LoVo (cell line): ENCODE measurements around the gene TMEM178B.

Experiments used
- DNase-seq: peaks from one replicate; pipeline ENCODE4 v3.0.0-alpha.2; 2016; ENCODE audit warnings: low spot score

TMEM178B gene

DNA sequence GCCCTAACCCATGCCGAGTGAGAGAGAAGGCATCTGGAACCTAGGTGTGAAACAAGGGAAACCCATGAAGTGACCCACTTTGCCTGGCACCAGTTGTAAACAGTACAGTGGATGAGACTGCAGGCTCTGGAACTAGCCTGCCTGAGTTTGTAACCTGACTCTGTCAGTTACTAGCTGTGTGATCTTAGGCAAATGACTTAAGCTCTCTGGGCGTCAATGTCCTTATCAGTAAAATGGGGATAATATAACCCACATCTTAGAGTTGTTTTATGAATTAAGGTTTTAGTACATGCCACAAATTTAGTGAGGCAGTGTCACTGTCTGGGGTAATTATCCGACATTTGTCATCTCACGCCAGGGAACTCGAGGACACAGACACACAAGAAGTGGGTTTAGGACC is 394.5 kb downstream of the TMEM178B start:
- DNase-seq: no peak

DNA sequence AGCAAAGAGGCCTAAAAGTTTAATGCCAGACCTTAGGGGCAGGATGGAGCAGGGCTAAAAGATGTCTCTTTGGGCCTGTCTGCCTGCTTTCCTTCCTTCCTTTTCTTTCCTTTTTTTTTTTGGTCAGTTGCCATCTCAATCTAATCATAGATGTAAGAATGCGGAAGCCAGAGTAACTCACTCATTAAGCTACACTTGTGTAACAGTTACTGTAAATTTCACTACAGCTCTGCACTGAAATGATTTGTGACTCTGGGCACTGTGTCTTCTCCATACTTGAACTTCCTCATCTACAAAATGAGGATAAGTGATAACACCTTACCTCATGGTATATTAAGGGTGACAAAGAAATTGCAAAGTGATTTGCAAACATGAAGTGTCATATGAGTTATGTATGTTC is 401.8 kb downstream of the TMEM178B start:
- no peak for DNase-seq

DNA sequence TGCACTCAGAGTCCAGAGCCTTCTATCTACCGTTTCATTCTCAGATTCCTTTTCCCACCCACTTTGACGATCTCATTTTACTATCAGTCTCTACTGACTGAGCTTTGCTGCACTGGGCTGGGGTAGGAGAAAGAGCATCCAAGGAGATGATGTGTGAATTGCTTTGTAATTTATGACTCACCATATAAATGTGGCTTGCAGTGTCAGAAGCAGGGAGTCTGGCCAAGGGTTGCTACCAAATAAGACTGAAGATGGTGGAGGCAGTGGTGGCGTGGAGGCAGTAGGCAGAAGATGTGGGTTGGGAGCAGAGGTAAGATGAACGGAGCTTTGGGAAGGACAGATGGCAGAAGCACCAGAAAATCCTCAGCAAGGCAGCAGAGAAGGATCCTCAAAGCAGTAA is 404.0 kb downstream of the TMEM178B start:
- DNase-seq: no peak

DNA sequence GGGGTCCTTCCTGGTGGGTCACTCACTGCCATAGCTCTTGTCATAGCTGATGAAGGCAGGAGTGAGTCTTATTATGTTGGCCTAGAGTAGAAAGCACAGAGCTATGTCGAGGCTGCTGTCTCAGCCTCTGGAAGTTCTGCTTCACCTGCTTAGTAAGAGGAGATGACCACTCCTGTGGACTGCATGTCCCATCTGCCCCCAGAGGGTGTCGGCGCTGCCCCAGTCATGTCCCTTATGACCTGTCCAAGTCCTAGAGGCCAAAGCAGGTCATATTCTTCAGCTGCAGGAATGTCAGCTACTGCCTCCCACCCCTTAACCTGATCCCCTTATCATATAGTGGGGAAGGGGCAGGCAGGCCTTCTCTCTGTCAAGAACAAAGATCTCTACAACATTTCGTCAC is 405.0 kb downstream of the TMEM178B start:
- DNase-seq: no peak

DNA sequence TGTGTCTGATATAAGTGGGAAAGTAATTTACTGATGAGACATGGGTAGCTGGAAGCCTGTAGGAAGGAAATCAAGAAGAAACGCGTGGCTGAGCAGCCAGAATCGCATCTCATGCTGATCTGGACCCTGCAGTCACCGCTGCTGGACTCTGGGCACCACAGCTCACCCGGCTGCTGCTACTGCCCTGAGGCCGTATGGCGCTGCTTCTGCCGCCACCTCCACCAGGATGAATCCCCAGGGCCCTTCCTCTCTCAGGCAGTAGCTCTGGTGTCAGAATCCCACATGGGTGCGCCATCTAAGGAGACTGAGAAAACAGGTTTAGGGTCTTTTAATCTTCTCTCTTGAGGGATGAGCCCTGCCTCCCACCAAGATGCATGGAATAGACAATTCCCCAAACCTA is 407.1 kb downstream of the TMEM178B start:
- DNase-seq: no peak

DNA sequence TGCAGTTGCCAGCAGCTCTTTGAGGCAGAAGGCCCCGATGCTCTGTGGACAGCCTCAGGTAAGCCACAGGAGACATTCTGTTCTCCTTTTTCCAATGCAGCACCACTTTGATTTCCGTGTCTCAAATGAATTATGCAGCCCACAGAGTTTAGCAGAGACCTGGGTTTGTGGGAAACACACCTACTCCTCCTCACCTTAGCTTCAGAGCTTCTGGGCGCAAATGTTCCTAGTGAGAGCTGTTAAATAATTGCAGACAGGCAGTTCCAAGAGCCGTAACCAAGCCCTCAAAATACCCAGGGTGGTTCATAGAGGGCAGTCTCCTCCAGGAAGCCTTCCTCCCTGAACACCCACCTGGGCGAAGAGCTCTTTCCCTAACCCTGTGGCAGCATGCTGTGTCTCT is 408.1 kb downstream of the TMEM178B start:
- DNase-seq: no peak

DNA sequence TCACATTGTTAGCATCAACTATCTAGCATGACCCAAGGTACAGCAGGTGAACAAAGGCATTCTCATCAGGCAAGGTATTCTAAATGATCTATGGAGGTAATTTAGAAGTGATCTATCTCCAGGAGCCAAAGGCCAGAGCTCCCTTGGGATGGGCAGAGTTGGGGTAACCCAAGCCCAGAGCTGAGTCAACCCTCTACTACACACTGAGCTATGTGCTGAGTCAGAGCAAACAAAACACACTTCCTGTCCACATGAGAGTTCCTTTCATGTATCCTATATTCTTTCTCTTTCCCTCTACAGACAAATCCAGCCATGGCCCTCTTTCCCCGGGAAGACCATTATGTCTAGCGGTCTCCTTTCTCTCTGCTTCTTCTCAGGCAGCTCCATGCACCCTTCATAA is 409.2 kb downstream of the TMEM178B start:
- no peak for DNase-seq

DNA sequence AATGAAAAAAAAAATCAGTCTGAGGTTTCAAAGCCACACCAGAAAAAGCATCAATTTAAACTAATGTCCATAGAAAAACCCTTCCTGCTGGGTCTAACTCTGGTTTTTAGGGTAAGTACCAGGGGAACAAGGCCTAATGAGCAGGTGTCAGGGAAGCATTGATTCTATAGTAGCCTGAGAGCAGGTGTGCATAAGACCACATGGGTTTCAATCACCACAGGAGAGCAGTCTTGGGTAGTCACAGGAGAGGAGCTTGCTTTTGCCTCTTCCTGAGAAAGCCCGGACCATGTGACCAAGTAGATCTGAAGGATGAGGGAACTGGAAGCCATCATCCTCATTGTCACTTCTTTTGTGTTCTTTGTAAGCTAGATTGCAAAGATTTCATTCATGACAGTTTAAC is 411.0 kb downstream of the TMEM178B start:
- DNase-seq: no peak

DNA sequence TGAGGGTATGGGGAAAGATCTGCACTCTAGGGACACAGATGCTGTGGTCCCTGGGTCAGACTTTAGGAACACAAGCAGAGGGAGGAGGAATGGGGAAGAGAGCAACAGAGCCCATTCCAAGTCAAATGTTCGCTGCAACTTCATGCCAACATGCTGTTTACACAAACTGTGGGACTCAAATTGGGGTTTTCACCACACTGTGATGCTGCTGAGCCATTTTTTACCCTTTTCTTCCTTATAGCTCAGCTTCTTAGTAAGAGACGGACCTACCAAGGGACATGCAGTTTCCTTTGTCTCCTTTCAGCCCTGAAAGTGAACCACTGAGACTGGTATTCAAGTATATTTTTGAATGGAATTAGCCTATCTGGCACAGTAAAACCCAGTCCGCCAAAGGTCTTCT is 413.1 kb downstream of the TMEM178B start:
- DNase-seq: no peak

DNA sequence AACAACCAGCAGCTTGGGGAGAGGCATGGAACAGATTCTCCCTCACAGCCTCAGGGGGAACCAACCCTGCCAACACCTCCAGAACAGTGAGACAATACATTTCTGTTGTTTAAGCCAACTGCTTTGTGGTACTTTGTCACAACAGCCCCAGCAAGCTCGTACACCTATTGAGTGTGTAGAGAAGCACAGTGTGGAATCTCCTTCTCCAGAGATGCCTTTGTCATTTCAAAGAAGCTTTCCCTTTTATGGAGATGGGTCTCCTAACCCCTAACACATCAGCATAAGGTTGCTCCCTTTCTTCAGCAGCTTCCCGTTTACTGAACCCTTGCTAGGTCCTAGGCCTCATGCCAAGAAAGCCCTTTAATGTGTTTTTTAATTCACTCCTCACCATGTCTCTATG is 416.6 kb downstream of the TMEM178B start:
- DNase-seq: no peak

DNA sequence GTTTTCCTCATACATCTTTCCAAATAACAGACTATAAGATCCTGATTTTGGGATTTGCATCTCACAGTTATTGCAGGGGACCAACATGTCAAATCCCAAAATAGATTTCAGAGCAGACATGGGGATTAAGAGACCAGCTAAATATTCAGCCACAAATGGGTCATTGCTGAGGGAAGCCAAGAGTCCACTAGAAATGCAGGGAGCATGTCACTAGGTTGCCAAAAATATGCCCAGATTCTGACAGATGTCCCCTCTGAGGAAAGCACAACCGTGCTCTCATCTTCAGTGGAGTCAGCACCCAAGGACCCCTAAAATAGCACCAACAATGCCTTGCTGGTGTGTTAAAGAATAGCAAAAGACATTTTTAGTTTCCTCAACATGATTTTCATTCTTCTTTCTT is 421.2 kb downstream of the TMEM178B start:
- DNase-seq: no peak

DNA sequence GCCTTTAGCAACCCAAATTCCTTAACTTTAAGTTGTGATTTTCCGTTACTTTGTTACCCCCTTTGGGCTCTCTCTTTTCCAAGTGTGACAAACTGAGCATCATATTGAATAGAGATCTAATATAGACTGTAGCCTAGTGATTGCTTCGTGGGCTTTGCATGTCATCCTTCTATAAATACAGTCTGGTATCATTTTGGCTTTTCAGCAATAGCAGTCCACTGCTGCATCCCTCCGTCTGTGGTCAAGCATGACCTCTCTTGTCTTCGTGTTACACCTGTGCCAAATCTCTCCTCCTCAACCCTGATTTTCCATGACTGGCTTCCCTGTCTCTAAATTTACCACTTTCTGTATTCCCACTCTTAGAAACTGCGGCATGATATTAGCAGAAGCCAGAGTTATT is 423.5 kb downstream of the TMEM178B start:
- DNase-seq: no peak

DNA sequence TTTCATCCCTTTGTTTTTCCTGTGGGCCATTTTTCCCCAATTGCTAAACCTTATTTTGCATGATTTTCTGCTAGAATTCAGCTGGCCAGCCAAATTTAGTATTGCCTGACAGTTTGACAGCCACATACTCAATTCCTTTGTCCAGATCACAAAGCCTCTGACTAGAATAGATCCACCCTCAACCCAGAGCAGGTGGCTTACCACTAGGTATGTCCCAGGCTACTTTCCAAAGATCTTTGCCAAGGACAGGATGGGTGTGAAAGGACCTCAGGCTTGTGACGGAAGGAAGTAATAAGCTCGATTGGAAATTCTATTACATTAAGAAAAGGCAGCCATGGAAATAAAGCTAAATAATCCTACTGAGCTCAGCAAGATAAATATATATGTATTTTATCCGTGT is 426.7 kb downstream of the TMEM178B start:
- no peak for DNase-seq

DNA sequence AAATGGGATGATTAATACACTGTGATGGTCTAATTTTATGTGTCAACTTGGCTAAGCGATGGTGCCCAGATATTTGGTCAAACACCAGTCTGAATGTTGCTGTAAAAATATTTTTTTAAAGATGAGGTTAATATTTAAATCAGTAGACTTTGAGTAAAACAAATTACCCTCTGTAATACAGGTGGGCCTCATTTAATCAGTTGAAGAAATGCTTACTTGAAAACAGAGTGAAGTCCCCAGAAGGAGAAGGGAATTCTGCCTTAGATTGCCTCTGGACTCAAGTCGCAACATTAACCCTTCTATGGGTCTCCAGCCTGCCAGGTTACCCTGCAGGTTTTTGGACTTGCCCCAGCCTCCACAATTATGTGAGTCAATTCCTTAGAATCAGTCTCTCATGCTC is 427.6 kb downstream of the TMEM178B start:
- DNase-seq: no peak

DNA sequence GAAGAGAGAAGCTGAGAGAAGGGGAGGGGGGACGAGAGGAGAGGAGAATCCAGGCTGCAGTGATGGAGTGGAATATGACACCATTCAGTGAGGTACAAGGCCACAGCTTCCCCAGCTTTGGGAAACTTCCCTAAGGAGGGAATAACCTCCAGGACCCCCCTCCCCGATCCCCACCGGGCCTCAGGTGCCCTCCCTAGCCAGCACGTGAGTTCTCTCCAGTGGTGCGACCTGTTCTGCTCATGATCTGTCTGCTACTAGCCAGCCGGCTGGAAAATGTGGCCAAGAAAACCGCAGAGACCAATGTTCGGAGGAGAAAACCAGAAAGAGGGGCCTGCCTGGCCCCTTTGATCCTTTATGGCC is 437.4 kb downstream of the TMEM178B start:
- DNase-seq: no peak

DNA sequence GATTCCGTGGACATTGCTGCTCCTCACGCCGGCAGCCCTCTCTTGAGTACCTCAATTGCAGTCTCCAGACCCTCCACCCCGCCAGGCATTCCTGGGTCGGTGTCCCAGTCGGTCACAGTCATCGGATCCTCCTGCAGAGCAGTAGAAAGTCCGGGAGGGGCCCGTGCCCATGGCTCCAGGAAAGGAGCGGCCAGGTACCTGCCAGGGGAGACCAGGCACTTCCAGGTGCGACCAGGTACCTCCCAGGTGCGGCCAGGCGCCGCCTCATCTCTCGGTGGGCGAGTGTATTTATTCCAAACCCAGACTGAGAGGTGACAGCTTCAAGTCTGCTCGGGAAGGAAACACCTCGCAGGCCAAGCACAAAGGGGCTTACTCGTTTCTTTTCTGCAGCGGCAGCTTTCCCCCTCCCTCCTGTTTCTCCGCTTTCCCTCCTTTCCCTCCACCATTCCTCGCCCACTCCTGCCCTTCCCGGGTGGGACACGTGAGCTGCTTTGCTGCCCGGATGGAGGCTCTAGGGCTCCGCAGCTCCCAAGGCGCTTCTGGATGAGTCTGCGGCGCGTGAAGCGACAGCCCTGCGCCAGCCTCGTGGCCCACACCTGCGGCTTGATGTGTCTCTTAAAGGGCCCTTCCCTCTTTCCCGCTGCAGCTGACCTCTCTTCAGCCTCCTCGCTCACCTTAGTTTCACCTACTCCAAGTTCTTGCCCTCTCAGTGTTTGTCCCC is 438.0 kb downstream of the TMEM178B start:
- DNase-seq: no peak

DNA sequence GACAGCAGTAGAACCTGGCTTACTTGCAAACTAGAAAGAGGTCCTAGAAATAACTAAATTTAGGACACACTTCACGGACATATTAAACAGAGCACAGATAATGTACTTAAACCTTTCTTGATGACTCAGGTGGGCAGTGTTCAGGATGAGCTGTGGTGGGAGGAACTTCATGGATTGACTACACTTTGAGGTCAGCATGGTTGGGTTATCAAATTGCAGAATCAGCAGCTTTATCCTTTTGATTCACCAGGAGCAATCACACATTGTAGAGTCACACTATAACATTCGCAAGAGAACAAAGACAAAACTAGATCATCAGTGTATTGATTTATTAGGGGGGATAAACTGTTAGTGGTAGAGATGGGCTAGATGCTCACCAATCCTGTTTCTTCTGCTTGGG is 438.7 kb downstream of the TMEM178B start:
- DNase-seq: no peak

DNA sequence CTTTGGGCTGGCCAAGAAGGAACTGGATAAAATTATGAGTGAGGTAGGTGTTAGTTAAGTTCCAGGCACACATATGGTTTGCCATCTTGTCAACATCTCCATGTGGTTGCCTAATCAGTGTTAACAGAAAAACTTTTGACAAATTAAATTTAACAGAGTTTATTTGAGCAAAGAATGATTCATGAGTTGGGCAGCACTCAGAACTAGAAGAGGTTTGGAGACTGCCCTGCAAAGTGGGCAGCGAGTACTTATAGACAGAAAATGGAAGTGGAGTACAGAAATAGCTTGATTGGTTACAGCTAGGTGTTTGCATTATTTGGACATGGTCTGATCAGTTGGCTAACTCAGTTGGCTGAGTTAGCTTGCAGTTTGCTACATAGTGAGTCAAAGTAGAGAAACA is 439.9 kb downstream of the TMEM178B start:
- no peak for DNase-seq

DNA sequence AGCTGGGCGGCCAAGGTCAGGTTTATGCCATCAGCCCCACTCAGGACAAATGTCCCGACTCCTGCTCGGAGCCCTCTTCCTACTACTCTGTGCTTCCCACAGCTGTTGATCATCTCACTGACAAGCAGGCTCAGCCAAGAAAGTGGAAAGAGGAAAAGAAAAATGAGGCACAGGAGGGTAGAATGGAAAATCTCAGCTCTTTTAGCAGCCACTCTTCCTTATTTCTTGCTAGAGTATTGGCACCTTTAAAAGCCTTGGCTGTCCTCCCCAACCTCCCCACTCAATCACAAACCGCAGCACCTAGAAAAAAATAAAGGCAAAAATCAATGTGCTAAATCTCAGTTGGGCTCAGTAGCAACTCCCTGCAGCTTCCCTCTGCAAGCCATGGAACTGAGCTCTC is 442.1 kb downstream of the TMEM178B start:
- no peak for DNase-seq

DNA sequence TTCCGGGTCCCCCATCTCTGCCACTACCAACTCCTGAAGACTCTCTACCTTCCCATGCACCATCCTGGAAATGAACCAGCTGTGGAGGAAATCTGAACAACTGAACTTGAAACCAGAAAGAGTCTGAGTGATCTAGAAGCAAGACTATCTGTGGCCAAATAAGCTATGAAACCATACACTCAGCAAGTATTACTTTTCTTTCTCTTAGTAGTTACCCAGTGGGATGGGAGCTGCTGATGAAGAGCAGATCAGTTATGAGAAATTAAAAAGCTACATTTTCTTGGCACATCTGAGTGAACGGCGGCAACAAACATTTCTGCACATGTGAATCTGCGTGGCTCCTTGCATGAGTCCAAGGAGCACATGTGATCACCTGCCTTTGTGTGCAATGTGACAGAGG is 445.8 kb downstream of the TMEM178B start:
- no peak for DNase-seq

DNA sequence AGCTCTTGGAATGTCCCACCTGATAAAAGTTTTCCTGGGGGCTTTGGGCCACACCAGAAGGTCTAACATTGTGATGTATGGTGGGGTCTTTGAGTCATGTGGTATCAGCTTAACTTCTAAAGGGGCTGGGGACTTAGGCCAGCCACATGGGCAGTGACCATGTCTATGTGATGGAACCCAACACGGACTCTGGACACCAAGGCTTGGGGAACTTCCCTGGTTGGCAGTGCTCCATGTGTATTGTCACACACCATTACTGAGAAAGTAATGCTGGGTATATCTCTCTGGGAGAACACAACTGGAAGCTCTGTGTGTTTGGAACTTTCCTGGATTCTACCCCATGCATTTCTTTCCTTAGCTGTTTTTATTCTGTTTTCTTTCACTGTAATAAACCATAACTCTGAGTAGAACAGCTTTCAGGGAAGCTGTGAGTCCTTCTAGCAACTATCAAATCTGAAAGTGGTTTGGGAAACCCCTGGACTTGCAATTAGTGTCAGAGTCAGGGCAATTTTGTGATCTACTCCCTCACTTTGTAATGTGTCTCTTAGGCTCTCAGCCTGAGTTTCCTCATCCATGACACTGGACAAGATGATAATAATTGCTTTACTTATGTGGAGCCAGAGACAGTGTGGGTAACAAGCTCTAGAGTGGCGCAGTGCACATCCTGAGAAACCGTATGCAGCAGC is 448.9 kb downstream of the TMEM178B start:
- no peak for DNase-seq

DNA sequence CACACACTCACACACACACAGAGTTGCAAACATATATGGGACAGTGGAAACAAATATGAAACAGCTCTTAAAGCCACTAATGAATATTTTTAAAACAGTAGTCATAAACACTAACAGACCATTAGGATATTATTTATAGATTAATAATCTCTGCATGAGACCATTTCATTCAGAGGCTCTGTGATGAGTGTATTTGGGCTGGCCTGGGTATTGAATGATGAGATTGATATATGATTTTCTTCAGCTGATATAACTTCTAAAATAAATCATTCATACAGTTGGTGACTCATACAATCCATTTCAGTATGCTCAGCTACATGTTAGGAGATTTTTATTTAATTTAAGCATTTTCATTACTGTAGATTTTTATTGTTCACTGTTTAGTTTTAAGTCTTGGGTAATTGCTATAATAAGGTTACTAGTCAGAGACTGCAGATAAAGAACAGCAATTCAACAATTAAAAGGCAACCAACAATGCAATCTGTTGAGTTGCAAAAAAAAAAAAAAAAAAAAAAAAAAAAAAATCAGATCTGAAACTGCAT is 452.2 kb downstream of the TMEM178B start:
- DNase-seq: no peak

DNA sequence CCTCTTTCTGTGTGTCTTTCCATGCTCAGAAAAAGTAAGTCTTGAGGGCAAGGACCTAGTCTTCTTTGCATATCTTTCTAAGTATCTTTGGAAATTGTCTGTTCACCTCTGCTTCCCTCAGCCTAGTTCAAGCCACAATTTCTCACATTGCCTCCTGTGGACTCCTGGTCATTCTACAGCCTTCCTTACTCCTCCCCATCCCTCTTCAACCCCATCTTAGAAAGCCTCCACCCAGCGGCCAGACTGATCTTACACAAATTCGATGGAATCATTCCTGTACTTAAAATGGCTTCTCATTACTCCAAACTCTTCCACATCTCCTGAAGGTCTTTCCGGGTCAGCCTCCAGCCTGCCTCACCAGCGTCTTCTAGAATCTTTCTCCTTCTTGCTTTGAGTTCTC is 453.2 kb downstream of the TMEM178B start:
- DNase-seq: no peak

DNA sequence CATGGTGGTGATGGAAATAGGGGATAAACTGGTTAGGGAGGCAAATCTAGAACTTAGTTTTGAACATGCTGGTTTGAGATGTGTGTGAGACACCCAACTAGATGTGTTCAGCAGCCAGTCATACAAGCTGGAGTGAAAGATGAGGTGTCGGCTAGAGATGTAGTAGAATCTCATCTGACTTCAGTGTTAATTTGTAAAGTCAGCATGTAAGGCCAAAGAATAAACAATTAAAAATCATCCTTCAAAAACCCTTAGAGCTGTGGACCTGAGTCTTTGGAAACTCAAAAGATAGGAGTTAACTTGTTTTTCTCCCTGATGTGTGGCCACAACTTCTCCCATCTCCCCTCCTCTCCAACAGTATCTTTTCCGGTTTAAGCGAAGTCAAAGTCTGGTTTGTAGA is 454.5 kb downstream of the TMEM178B start:
- DNase-seq: no peak
